Aorta (tissue), 5 donors: Measurements from ENCODE around the gene RPRML. TPM values are rescaled to one million over a fixed set of nuclear protein-coding genes. Genes with fewer than 3 reads are reported as not detected.
"Not testable (repeated sequence)": the region's sequence is repeated elsewhere in the genome, so short reads cannot be mapped to it uniquely, and the experiment has no call there.

Experiments
- ATAC-seq: fragments of 200-7000 bp; cut with Tn5 transposase; one replicate; pipeline ENCODE4 v1.9.1; 2022; ENCODE audit warnings: moderate library complexity; ENCODE audit not compliant: low FRiP score
- DNase-seq, 2 donors: peaks; one replicate each; pipeline ENCODE4 v3.0.0-alpha.2; 2020
- H3K27ac ChIP-seq, 2 donors: one replicate each; pipeline ENCODE4 v1.5.1; 2013; ENCODE audit warnings: low read length in 2 of 2, mild to moderate bottlenecking in 2 of 2, moderate library complexity in 2 of 2, control low read depth in 1 of 2, inconsistent platforms in 1 of 2, low read depth in 1 of 2
- H3K27me3 ChIP-seq, 2 donors: one replicate each; pipeline ENCODE4 v1.6.1; 2013; ENCODE audit warnings: control low read depth in 1 of 2, low read length in 1 of 2, mild to moderate bottlenecking in 1 of 2, moderate library complexity in 1 of 2; ENCODE audit not compliant: insufficient read depth in 2 of 2, control insufficient read depth in 1 of 2
- H3K36me3 ChIP-seq, 2 donors: one replicate each; pipeline ENCODE4 v1.6.1; 2013; ENCODE audit warnings: control low read depth in 1 of 2, low read length in 1 of 2, mild to moderate bottlenecking in 1 of 2; ENCODE audit not compliant: insufficient read depth in 2 of 2, control insufficient read depth in 1 of 2
- H3K4me1 ChIP-seq, 2 donors: one replicate each; pipeline ENCODE4 v1.6.1; 2013; ENCODE audit warnings: low read length in 2 of 2, control low read depth in 1 of 2, mild to moderate bottlenecking in 1 of 2, moderate library complexity in 1 of 2; ENCODE audit not compliant: insufficient read depth in 2 of 2, control insufficient read depth in 1 of 2
- H3K4me3 ChIP-seq, 2 donors: one replicate each; pipeline ENCODE4 v1.5.1; 2013; ENCODE audit warnings: low read length in 2 of 2, control low read depth in 1 of 2, mild to moderate bottlenecking in 1 of 2
- H3K9me3 ChIP-seq: one replicate; pipeline ENCODE4 v1.6.1; 2013; ENCODE audit warnings: mild to moderate bottlenecking, low read length; ENCODE audit not compliant: control insufficient read depth
- WGBS, 2 donors: extraction: QIAGEN DNeasy Blood & Tissue Kit; methylation state at CpG; one replicate each; pipeline ENCODE4 v1.1.7; 2013; 5-methylcytosine and 5-hydroxymethylcytosine counted together
- intact Hi-C, 2 donors: fragments of 100-400 bp; cut with DNase I; formaldehyde crosslinking; loops; one replicate each; pipeline versions ENCODE4 v1.14.2 to v1.15.0; 2022
- polyA plus RNA-seq, 2 donors: library from polyadenylated mRNA; stranded (reverse); fragments of 200-250 nt; gene quantifications; one replicate each; pipeline ENCODE4 v1.2.3, GENCODE V29; 2013
- total RNA-seq, 2 donors: library from RNA; stranded (reverse); fragmentation: NEBNext Ultra II Directional; extraction: Animal tissue kit (Norgen Biotek cat#: 25700); gene quantifications; one replicate each; pipeline ENCODE4 v1.2.1, GENCODE V29; 2021
- donor health status: healthy with polysubstance abuse.
- donor health status: Bipolar disorder and iron deficiency.
- donor health status: DM: no; HTN: no; CAD: no.
- donor health status: DM: no; HTN: no; CAD: no.
- donor health status: DM: yes; HTN: yes; CAD: no.

Gene RPRML
- total and polyA plus RNA-seq, 4 donors: 0.84 to 1.4 TPM; not detected in 2

DNA sequence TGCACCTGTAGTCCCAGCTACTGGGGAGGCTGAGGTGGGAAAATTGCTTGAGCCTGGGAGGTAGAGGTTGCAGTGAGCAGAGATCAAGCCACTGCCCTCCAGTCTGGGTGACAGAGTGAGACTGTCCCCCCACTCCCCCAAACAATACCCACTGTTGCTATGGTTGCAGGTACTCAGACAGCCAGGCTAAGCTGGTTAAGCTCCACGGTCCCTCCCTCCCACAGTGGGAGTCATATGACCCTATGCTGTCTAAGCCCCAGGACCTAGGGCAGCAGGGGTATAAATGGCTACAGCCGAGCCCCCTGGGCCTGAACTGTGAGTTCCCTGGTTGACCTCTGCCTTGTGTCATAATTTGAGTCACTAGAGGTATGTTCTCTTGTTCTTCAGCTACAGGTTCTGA is 15.9 kb upstream of the RPRML start:
- no peaks in the 10 kb centered on the region for H3K9me3 ChIP-seq
- ATAC-seq (no peak), DNase-seq (no peak)
- H3K4me1 ChIP-seq: no peaks in the 10 kb centered on the region
- 88 to 90% methylated on average over 2 of the region's 2 CpGs for WGBS, 2 donors
- no peak overlapping the region for H3K27ac ChIP-seq
- intact Hi-C loops: no loop called here
- H3K4me3 ChIP-seq: no peak overlapping the region
- H3K27me3 ChIP-seq: no peaks in the 10 kb centered on the region
- H3K36me3 ChIP-seq: no peaks in the 10 kb centered on the region

DNA sequence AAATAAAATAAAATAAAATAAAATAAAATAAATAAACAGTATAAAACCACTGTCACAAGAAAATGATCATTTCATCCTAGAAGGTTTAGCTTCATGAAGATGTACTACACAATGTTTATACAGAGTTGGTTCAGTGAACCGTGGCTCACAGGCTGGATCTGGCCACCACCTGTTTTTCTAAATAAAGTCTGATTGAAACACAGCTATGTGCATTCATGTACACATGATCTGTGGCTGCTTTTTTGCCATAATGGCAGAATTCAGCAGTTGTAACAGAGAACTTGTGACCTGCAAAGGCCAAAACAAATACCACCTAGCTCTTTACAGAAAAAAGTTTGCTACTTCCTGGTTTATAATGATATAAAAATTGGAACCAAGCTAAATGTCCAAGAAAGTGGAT is 12.6 kb upstream of the RPRML start:
- 68 to 79% methylated on average over 1 of the region's 1 CpG for WGBS, 2 donors
- Histone ChIP-seq H3K4me1 (no peaks in the 10 kb centered on the region), H3K27me3 (no peaks in the 10 kb centered on the region), H3K4me3 (no peak overlapping the region), H3K36me3 (no peaks in the 10 kb centered on the region), H3K27ac (no peak overlapping the region), H3K9me3 (no peaks in the 10 kb centered on the region)
- DNase-seq: no peak
- intact Hi-C loops: no loop called here
- ATAC-seq: no peak

DNA sequence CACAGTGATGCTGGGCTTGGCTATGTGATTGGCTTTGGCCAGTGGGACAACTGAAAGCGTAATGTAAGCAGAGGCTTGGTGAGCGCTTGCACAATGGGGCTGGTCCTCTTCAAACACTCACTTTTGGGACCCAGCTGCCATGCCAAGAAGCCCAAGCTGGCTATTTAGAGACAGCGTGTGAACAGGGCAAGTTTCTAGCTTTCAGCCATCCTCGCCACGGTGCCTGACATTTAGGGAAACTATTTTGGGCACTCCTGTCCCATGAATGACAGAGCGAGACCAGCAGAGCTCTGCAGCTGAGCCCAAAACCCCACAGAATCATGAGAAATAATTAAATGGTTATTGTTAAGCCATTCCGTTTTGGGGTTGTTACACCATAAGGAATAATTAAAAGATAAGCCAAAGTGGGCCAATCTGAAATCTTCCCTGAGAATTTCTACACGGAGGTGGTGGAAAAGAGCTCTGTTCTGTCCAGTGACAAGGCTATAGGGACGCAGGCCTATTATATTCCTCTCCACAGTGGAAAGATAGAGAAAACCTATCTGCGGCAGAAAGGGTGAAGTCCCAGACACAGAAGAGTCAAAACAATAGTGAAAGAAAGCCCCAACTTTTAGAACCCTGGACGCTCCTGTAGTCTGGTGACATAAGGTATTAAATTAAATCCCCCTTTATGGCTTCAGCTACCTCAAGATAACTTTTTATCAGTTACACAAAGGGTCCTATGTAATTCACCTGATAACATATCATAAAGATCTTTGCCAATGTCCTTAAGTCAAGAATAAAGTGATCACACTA is 10.8 kb upstream of the RPRML start:
- H3K27me3 ChIP-seq: no peaks in the 10 kb centered on the region
- no peak for ATAC-seq
- no peak overlapping the region for H3K4me3 ChIP-seq
- WGBS, 2 donors: 63 to 79% methylated on average over 11 of the region's 11 CpGs
- H3K9me3 ChIP-seq: no peaks in the 10 kb centered on the region
- H3K4me1 ChIP-seq: no peaks in the 10 kb centered on the region
- H3K36me3 ChIP-seq: no peaks in the 10 kb centered on the region
- no peak overlapping the region for H3K27ac ChIP-seq
- no peak for DNase-seq
- intact Hi-C loops: no loop called here

DNA sequence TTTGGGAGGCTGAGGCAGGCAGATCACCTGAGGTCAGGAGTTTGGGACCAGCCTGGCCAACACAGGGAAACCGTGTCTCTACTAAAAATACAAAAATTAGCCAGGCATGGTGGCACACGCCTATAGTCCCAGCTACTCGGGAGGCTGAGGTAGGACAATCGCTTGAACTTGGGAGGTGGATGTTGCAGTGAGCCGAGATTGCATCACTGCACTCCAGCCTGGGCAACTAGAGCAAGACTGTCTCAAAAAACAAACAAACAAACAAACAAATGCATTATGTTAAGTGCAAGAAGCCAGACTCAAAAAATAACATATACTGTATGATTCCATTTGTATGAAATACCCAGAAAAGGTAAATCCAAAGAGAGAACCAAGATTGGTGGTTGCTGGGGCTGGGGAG is 8.9 kb upstream of the RPRML start:
- H3K9me3 ChIP-seq, H3K36me3 ChIP-seq, ATAC-seq, DNase-seq, H3K27ac ChIP-seq, intact Hi-C loops, H3K4me3 ChIP-seq, H3K4me1 ChIP-seq, H3K27me3 ChIP-seq: not testable (repeated sequence)
- WGBS, 2 donors: 88 to 91% methylated on average over 5 of the region's 5 CpGs

DNA sequence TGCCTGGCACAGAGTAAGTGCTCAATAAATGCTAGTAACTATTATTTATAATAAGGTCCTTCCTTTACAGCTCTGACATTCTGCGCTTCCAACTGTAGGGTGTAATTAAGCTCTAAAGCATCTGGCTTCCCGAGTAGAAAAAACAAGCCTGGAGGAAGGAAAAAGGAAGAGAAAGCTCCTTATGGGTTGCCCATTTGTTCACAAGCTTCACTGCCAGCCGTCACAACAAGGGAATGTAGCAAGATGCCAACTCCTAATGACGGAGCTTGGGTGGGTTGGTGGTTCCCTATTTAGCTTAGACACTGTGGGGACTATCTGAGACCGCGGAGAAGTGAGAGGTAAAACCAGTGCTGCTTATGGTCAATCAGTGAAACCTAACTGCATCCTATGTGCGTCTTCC is 7.3 kb upstream of the RPRML start:
- Histone ChIP-seq H3K36me3 (no peaks in the 10 kb centered on the region), H3K4me3 (no peak overlapping the region), H3K27me3 (no peaks in the 10 kb centered on the region), H3K27ac (no peak overlapping the region), H3K4me1 (no peaks in the 10 kb centered on the region), H3K9me3 (no peaks in the 10 kb centered on the region)
- no peak for DNase-seq
- intact Hi-C loops: no loop called here
- ATAC-seq: no peak
- 66 to 82% methylated on average over 7 of the region's 7 CpGs for WGBS, 2 donors

DNA sequence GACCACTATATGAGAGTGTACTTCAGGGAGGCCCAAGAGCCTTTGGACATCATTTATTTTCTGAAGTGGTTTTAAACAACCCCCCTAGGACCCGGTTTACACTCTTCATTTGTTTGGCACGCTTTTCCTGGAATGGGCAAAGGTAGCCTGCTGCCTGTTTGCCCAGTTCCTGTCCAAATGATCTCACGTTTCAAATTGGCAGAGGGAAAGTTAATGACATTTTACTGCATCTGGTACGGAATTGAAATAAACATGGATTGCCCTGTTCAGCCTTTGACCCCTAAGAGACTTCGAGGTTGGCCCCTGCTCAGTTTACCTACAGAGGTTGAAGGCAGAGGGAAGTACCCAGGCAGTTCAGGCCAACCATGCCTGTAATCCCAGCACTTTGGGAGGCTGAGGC is 5.8 kb upstream of the RPRML start:
- H3K4me1 ChIP-seq: no peaks in the 10 kb centered on the region
- intact Hi-C loops: no loop called here
- ATAC-seq: no peak
- 3 to 18% methylated on average over 5 of the region's 5 CpGs for WGBS, 2 donors
- no peaks in the 10 kb centered on the region for H3K27me3 ChIP-seq
- H3K36me3 ChIP-seq: no peaks in the 10 kb centered on the region
- H3K9me3 ChIP-seq: no peaks in the 10 kb centered on the region
- H3K27ac ChIP-seq: no peak overlapping the region
- DNase-seq: no peak
- H3K4me3 ChIP-seq: no peak overlapping the region

DNA sequence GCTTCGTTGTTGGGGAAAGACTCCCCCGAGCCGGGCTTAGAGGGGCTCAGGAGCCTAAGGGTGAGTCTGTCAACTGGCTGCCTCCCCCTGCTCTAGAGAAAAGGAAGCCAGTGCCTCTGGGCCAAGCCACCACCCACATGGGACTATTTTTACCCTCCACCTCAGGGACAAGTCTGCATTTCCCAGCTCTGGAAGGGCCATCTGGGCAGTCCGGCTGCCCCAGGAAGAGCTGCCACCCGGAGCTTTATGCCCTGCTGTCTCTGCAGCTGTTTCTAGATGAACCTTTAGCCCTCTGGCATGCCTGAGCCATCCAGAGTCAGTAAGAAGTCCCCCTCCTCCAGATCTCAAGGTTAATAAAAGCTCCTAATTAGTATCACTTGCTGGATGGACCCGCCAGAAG is 5.3 kb upstream of the RPRML start:
- H3K9me3 ChIP-seq: no peaks in the 10 kb centered on the region
- 8 to 21% methylated on average over 6 of the region's 6 CpGs for WGBS, 2 donors
- H3K4me1 ChIP-seq: no peaks in the 10 kb centered on the region
- DNase-seq (no peak), ATAC-seq (no peak)
- intact Hi-C loops: no loop called here
- H3K36me3 ChIP-seq: no peaks in the 10 kb centered on the region
- H3K27ac ChIP-seq: peak overlapping the region in 1 of 2 donors; percentile 32
- H3K4me3 ChIP-seq: no peak overlapping the region
- no peaks in the 10 kb centered on the region for H3K27me3 ChIP-seq

DNA sequence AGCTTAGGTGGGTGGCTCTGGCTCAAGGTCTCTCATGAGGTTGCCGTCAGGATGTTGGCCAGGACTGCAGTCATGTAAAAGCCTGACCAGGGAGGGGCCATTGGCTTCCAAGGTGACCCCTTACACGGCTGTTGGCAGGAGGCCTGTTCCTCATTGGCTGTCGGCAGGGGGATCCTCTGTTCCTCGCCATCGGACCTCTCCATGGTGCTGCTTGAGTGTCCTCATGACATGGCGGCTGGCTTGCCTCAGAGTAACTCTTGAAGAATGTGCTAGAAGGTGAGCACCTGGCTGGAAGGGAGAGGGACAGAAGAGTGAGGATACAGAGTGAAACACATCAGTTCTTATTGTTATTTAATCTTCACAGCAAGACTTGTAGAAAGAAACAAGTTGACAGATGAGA is 4.7 kb upstream of the RPRML start:
- Histone ChIP-seq H3K27me3 (no peaks in the 10 kb centered on the region), H3K27ac (no peak overlapping the region), H3K36me3 (no peaks in the 10 kb centered on the region), H3K9me3 (no peaks in the 10 kb centered on the region), H3K4me3 (no peak overlapping the region), H3K4me1 (no peaks in the 10 kb centered on the region)
- intact Hi-C loops: no loop called here
- ATAC-seq (no peak), DNase-seq (no peak)
- 67 to 73% methylated on average over 6 of the region's 6 CpGs for WGBS, 2 donors

DNA sequence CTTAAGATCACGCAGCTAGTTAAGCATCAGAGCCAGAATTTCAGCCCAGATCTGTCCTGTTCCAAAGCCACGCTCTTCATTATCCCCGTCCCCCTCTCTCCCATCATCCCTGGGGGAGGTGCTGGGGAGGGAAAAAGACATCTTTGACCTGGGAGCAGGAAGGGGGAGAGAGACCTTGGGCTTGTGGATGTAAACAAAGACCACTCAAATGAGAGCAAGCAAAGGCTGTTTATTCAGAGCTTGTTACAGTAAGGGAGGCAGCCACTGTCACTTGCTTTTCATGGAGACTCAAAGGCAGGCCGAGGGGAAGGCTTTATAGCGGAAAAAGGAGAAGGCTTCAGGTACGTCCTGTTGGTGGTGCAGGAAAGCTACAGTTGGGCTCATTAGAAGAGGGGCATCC is 3.5 kb upstream of the RPRML start:
- Histone ChIP-seq H3K27ac (no peak overlapping the region), H3K27me3 (no peaks in the 10 kb centered on the region), H3K36me3 (no peaks in the 10 kb centered on the region), H3K4me1 (no peaks in the 10 kb centered on the region), H3K9me3 (no peaks in the 10 kb centered on the region), H3K4me3 (no peak overlapping the region)
- 97 to 98% methylated on average over 6 of the region's 6 CpGs for WGBS, 2 donors
- DNase-seq (no peak), ATAC-seq (no peak)
- intact Hi-C loops: no loop called here
